Measurements from ENCODE around the gene UACA. TPM values are rescaled to one million over a fixed set of nuclear protein-coding genes. Genes with fewer than 3 reads are reported as not detected.

Gene UACA
- total and polyA plus RNA-seq, 2 of the 8 experiments (the other 6 are each of a cell fraction or from before 2014, with no cell fraction given) = 28.6 to 38.9 TPM

GRCh38 chr15:70791259-70791658 is 27.9 kb upstream of the UACA start:
- Histone ChIP-seq H4K91ac (replicated peaks; ENCODE audit: insufficient read length, low read length) (no peak overlapping the region), H3K4me3 (ENCODE audit: extremely low read depth in 1 of 4, insufficient read depth in 2 of 4, low read depth in 3 of 4, low read length in 4 of 4) (no peak overlapping the region), H2AK5ac (ENCODE audit: low read depth, low read length) (no peak overlapping the region), H3K18ac (ENCODE audit: extremely low read depth, low read length) (no peak overlapping the region; the same call in 1 of the 2 replicates), H3K36me3 (ENCODE audit: control insufficient read depth in 2 of 4, insufficient read depth in 4 of 4, low read length in 3 of 4) (no peaks in the 10 kb centered on the region), H3K23ac (ENCODE audit: insufficient read length) (no peak overlapping the region), H4K8ac (ENCODE audit: extremely low read depth, insufficient read depth, low read length) (no peak overlapping the region), H3K79me1 (ENCODE audit: low read depth, low read length) (no peaks in the 10 kb centered on the region), H3K4ac (replicated peaks; ENCODE audit: insufficient read length, low read depth, low read length) (no peak overlapping the region), H2BK120ac (replicated peaks; ENCODE audit: low read depth, low read length) (no peak overlapping the region), H4K20me1 (replicated peaks in 1 of 2; ENCODE audit: control insufficient read depth in 1 of 2, insufficient read depth in 2 of 2, low read length in 2 of 2) (no peaks in the 10 kb centered on the region), H3K14ac (ENCODE audit: insufficient read length) (no peak overlapping the region), H3K4me2 (ENCODE audit: insufficient read depth in 1 of 2, low read depth in 2 of 2, low read length in 2 of 2) (no peak overlapping the region), H4K5ac (ENCODE audit: insufficient read length, low read depth, low read length) (no peak overlapping the region), H3K9ac (replicated peaks in 1 of 4; ENCODE audit: extremely low read depth in 1 of 4, low read depth in 3 of 4, low read length in 3 of 4) (no peak overlapping the region), H3K4me1 (replicated peaks in 1 of 4; ENCODE audit: control insufficient read depth in 3 of 4, insufficient read depth in 4 of 4, low read length in 3 of 4) (no peaks in the 10 kb centered on the region; a peak in 1 of 7 replicates), H3K79me2 (ENCODE audit: control insufficient read depth in 1 of 2, insufficient read depth in 2 of 2, low read length in 2 of 2) (no peaks in the 10 kb centered on the region), H3K9me3 (ENCODE audit: insufficient read depth in 2 of 2, low read depth in 1 of 2, low read length in 1 of 2) (no peaks in the 10 kb centered on the region), H3K27me3 (replicated peaks in 1 of 4; ENCODE audit: control insufficient read depth in 3 of 4, extremely low read depth in 1 of 4, insufficient read depth in 3 of 4, low read length in 3 of 4) (no peaks in the 10 kb centered on the region), H2BK12ac (ENCODE audit: low read depth, low read length) (no peak overlapping the region), H3K56ac (replicated peaks; ENCODE audit: insufficient read length, low read depth, low read length) (no peak overlapping the region), H2BK20ac (ENCODE audit: low read length) (no peak overlapping the region), H3K23me2 (ENCODE audit: low read depth, low read length) (peaks cover 2% of the 10 kb centered on the region; the same call in 1 of the 2 replicates), H2AFZ (ENCODE audit: low read length) (no peak overlapping the region), H2BK5ac (ENCODE audit: low read depth, low read length) (no peak overlapping the region), H3K27ac (ENCODE audit: low read depth, low read length) (no peak overlapping the region), H2BK15ac (ENCODE audit: low read length) (no peak overlapping the region)
- FAIRE-seq (no peak), DNase-seq (ENCODE audit: low read depth in 1 of 2, low spot score in 2 of 2) (no peak)
- POLR2A ChIA-PET (ENCODE audit: partially characterized antibody) = no interaction called here
- CTCF ChIA-PET (ENCODE audit: partially characterized antibody) = no interaction called here
- WGBS, 2 experiments (ENCODE audit: extremely low coverage in 1 of 2, insufficient coverage in 1 of 2, insufficient read length in 1 of 2, insufficient replicate concordance in 2 of 2, low coverage in 1 of 2, low lambda C conversion rate in 2 of 2, missing lambda C conversion rate in 1 of 2) = 90% methylated on average over 5 of the region's 5 CpGs; no CpG with 5 or more reads in 1 of the 2 experiments
- no peak for TF ChIP-seq POU5F1 (IDR thresholded peaks at IDR 0.05; ENCODE audit: low read depth, low read length)
- no peak for TF ChIP-seq TBP (IDR thresholded peaks at IDR 0.05; ENCODE audit: low read depth, low read length)
